Stimulated activated CD8-positive, alpha-beta memory T cell treated with anti-CD3 and anti-CD28 coated beads, Interleukin-4, amount 100 ng/mL, for 24 hours (primary cell): ENCODE measurements around the gene SOX6.
"Not testable (repeated sequence)": the region's sequence is repeated elsewhere in the genome, so short reads cannot be mapped to it uniquely, and the experiment has no call there.

Experiments used
- DNase-seq: peaks from one replicate; pipeline ENCODE4 v3.0.0-alpha.2; 2020; ENCODE audit warnings: low read depth

The SOX6 gene

DNA sequence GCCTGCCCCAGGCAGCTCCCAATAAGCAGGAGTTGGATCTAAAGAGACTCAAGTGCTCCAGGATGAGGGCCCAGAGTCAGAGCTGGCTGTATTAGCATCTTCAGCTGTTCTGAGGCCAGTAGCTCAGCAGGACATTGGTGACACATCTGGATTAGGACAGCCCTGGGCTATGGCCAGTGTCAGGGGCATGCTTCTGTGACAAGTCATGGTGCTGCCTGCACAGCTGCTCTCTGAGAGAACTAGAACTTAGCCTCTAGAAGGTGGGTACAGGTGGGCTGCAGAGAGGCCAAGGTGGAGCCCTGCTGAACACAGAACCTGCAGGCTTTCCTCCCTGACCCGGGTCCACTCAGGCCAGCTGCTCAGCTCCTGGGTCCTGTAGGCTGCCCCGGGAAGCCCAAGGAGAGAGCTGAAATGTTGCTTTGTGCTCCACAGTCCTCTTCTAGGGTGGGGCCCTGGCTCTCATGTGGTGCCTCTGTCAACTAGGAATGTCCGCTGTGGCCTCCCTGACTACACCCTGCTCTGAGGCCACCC, 426.9 kb downstream of the SOX6 start:
- DNase-seq, result no peak

DNA sequence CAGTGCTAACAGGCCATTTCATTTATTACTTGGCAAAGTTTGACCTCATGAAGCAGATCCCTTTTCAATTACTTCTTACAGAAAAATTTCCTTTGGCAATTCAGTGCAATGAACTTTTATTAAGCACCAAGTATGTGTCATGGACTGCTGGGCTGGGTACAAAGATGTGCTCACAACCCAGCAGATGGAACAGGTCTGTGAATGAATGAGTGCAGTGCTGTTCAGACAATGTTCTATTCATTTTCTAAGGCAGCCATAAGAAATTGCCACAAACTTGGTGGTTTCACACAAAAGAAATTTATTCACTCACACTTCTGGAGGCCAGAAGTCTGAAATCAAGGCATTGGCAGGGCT, 428.5 kb downstream of the SOX6 start:
- DNase-seq, result no peak

- DNase-seq, result no peak
Observed at GRCh38 chr11:15927196-15927863, 429.0 kb downstream of the SOX6 start.

DNA sequence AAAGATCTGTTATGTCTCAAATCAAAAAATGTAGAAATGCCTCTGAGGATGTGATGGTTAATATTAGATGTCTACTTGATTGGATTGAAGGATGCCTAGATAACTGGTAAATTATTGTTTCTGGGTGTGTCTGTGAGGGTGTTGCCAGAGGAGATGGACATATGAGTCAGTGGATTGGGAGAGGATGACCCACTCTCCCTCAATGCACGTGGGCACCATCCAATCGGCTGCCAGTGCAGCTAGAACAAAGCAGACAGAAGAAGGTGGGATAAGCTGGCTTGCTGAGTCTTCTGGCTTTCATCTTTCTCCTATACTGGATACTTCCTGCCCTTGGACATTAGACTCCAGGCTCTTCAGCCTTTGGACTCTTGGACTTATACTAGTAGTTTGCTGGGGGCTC, 430.3 kb downstream of the SOX6 start:
- DNase-seq, result no peak

DNA sequence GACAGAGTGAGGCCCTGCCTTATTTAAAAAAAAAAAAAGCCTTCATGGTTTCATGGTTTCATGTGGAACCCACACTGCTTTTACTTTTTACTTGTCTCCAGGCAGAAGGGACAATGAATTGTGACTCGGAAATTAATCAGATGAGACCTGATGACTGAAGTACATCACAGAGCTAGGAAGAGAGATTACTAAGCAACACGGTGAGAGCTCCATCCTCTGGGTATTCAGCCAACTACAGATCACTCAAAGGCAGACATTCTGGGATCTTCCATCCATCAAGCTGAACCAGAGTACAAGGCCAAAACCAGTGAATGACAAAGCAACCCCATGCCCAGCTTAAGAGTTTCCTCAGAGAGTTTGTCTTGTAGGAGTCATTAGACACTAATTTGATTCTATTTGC, 433.2 kb downstream of the SOX6 start:
- DNase-seq, result no peak

GRCh38 chr11:15922745-15923144, 433.6 kb downstream of the SOX6 start:
- DNase-seq, result not testable (repeated sequence)

- DNase-seq, result no peak
Observed at GRCh38 chr11:15920856-15921629, 435.3 kb downstream of the SOX6 start.

DNA sequence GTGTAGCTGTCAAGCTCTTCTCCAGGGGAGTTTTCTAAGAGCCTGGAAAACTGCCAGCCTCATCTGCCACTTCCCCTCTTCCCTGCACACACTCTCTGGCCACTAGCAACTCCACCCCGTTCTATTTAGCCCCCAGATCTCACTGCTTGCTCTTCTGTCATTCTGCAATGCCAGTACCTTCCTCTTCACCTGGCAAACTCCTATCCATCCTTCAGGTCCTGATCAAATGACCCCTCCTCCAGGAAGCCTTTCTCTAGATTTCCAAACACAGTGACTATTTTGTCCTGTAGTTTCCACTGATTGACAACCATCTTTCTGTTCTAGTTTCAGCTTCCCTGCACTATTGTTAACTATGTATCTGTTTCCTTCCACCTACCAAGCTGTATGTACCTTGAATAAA, 437.7 kb downstream of the SOX6 start:
- no peak for DNase-seq

GRCh38 chr11:15918212-15918611, 438.1 kb downstream of the SOX6 start:
- DNase-seq, result no peak
